ENCODE measurements around the gene BTK. TPM values are rescaled to one million over a fixed set of nuclear protein-coding genes. Genes with fewer than 3 reads are reported as not detected.

Gene BTK
- total RNA-seq, 6 donors from 2014 or later = 16.2 to 81.7 (median 37.3) TPM

DNA sequence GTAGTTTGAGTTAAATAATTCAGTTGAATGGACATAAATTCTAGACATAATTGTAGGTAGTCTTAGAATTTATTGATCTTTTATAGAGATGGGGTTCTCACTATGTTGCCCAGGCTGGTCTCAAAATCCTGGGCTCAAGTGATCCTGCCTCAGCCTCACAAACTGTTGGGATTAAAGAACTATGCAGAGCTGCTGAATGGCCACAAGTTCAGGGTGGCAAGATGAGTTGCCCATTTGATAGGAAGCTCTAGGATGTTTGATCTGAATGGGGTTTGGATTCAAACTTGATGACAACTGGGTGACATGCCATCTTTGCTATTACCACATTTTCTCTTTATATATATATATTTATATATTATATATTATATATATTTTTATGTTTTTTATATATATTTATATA lies 8.4 kb upstream of the BTK start:
- no peak overlapping the region for H3K27ac ChIP-seq
- no peak overlapping the region for H3K4me3 ChIP-seq
- H3K27me3 ChIP-seq = no peaks in the 10 kb centered on the region
- peaks cover 0 to 13% (median 0%) of the 10 kb centered on the region in 4 donors for H3K36me3 ChIP-seq
- TF ChIP-seq POLR2AphosphoS5 (IDR thresholded peaks at IDR 0.05) (no peak), EP300 (IDR thresholded peaks at IDR 0.05) (no peak), POLR2A (IDR thresholded peaks at IDR 0.05) (no peak)
- TF ChIP-seq, protein P1, sequence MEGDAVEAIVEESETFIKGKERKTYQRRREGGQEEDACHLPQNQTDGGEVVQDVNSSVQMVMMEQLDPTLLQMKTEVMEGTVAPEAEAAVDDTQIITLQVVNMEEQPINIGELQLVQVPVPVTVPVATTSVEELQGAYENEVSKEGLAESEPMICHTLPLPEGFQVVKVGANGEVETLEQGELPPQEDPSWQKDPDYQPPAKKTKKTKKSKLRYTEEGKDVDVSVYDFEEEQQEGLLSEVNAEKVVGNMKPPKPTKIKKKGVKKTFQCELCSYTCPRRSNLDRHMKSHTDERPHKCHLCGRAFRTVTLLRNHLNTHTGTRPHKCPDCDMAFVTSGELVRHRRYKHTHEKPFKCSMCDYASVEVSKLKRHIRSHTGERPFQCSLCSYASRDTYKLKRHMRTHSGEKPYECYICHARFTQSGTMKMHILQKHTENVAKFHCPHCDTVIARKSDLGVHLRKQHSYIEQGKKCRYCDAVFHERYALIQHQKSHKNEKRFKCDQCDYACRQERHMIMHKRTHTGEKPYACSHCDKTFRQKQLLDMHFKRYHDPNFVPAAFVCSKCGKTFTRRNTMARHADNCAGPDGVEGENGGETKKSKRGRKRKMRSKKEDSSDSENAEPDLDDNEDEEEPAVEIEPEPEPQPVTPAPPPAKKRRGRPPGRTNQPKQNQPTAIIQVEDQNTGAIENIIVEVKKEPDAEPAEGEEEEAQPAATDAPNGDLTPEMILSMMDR (IDR thresholded peaks at IDR 0.05) = no peak
- no peaks in the 10 kb centered on the region for H3K9me3 ChIP-seq
- DNase-seq (no peak), ATAC-seq (ENCODE audit: low FRiP score in 2 of 2) (no peak)
- H3K4me1 ChIP-seq = peaks cover 0 to 6% (median 4%) of the 10 kb centered on the region in 4 donors

DNA sequence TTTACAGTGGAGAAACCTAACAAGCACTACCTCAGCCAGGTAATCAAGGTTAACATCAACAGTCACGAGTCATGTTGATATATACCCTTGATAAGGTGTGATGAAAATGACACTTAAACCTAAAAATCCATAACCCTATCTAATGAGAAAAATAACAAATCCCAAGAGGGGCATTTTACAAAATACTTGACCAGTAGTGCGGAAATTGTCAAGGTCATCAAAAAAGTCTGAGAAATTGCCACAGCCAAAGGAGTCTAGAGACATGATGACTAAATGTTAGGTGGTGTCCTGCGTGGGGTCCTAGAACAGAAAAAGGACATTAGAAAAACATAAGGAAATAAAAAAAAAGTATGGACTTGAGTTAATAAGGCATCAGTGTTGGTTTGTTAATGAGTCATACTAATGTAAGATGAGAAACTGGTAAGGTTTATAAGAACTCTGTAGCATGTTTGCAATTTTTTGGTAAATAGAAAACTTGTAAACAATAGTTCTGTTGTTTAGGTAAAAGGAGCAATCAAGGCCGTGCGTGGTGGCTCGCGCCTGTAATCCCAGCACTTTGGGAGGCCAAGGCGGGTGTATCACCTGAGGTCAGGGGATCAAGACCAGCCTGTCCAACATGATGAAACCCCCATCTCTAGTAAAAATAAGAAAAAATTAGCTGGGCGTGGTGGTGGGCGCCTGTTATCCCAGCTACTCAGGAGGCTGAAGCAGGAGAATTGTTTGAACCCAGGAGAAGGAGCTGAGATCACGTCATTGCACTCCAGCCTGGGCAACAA lies 7.7 kb upstream of the BTK start:
- TF ChIP-seq POLR2AphosphoS5 (IDR thresholded peaks at IDR 0.05) (no peak), POLR2A (IDR thresholded peaks at IDR 0.05) (no peak), EP300 (IDR thresholded peaks at IDR 0.05) (no peak)
- TF ChIP-seq, protein P1 (IDR thresholded peaks at IDR 0.05) = no peak
- no peak for DNase-seq
- WGBS, 2 donors = 86 to 92% methylated on average over 11 of the region's 11 CpGs
- Histone ChIP-seq H3K4me1 (peaks cover 0 to 6% (median 4%) of the 10 kb centered on the region in 4 donors), H3K27ac (no peak overlapping the region), H3K9me3 (no peaks in the 10 kb centered on the region), H3K4me3 (no peak overlapping the region), H3K36me3 (peaks cover 0 to 13% (median 0%) of the 10 kb centered on the region in 4 donors), H3K27me3 (no peaks in the 10 kb centered on the region)
- ATAC-seq (ENCODE audit: low FRiP score in 2 of 2) = no peak

DNA sequence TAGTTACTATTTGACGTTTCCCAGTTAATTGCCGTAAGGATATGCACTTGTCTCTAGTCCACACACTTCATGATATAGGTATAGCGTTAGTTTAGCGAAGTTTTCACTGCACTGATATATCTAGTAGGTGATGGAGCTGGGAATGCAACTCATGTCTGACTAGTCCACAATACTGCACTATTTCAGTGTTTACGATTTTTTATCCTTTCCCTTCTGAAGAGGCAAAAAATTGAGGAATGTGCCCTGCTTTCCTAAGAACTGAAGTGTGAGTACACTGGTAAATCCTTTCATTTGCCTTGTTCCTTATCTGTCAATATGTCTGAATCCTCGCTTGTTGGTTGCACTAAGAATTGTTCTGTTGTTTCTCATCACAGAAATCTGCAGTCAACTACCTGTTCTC lies 5.8 kb upstream of the BTK start:
- ATAC-seq (ENCODE audit: low FRiP score in 2 of 2) = no peak
- Histone ChIP-seq H3K27ac (peak overlapping the region in 3 of 4 donors; percentile 72 to 81 (median 76)), H3K27me3 (no peaks in the 10 kb centered on the region), H3K9me3 (no peaks in the 10 kb centered on the region), H3K4me3 (peak overlapping the region in 3 of 4 donors; percentile 38 to 63 (median 58)), H3K36me3 (peaks cover 0 to 13% (median 0%) of the 10 kb centered on the region in 4 donors), H3K4me1 (peaks cover 0 to 6% (median 4%) of the 10 kb centered on the region in 4 donors)
- TF ChIP-seq, protein P1 (IDR thresholded peaks at IDR 0.05) = no peak
- TF ChIP-seq POLR2AphosphoS5 (IDR thresholded peaks at IDR 0.05) = no peak
- TF ChIP-seq POLR2A (IDR thresholded peaks at IDR 0.05) = no peak
- no peak for TF ChIP-seq EP300 (IDR thresholded peaks at IDR 0.05)
- DNase-seq = no peak
- 30 to 56% methylated on average over 6 of the region's 6 CpGs for WGBS, 2 donors

DNA sequence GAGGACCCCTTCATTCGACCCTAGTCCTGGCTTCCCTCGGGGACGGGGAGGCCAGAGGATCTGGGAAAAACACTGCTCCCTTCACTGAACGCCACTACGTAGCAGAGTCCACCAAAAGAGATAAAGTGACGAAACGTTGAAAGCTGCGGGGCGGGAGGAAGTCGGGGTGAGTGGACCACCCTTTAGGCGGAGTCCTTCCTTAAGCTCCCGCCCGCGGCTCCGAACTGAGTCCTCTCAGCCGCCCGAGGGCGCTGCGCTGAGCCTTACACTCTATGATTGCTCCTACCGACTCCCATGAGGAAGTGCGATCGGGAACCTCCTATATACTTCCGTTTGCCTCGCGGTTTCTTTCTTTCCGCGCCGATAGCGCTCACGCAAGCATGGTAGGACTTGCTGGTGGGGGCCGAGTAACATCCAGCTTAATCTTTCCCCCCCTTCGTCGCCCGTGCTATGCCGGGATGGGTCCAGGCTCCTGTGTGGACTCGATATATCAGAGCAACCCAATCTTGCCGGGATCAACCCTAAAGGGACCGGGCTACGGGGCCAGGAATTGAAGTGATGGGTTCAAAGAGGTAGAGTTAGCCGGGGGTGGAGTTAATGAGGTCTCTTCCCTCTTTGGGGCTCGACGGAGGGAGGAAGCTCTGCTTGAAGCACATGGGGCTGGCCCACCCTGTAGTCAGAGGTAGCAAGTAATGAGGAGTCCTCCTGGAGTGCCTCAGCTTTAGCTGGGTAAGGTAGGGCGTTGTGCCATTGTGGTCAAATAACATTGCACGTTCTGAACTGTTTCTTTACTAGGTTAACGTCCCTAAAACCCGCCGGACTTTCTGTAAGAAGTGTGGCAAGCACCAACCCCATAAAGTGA lies 4.9 kb upstream of the BTK start, which contains the start of gene RPL36A:
TSS of gene RPL36A (plus strand) at position 348 of the 862 bp plus-strand sequence. CDS start at position 381, 33 bp downstream.
- Histone ChIP-seq H3K4me1 (peaks cover 0 to 6% (median 4%) of the 10 kb centered on the region in 4 donors), H3K36me3 (peaks cover 0 to 11% (median 0%) of the 10 kb centered on the region in 4 donors), H3K27ac (peak within 1 kb of the TSS; percentile 64 to 81 (median 74)), H3K9me3 (no peaks in the 10 kb centered on the region), H3K27me3 (no peaks in the 10 kb centered on the region), H3K4me3 (peak within 1 kb of the TSS; percentile 35 to 63 (median 48))
- ATAC-seq (ENCODE audit: low FRiP score in 2 of 2) (peak; percentile 94 to 99), DNase-seq (peak; percentile 89 to 92)
- TF ChIP-seq POLR2A (IDR thresholded peaks at IDR 0.05) (peak in 3 of 4 donors; percentile 60 to 87 (median 74)), POLR2AphosphoS5 (IDR thresholded peaks at IDR 0.05) (peak; percentile 87 to 92), EP300 (IDR thresholded peaks at IDR 0.05) (no peak)
- TF ChIP-seq, protein P1 (IDR thresholded peaks at IDR 0.05) = peak; percentile 45 to 77 (median 68)
- 0 to 33% methylated on average over 5 to 47 of the region's 47 CpGs for WGBS, 2 donors

Measured in upper lobe of left lung (tissue), 6 donors.